COR-L47 (cell line): Measurements from ENCODE around the gene EIF4E2.

Source experiments
- DNase-seq: peaks from one replicate; lab custom pipeline; 2025; lab: John Stamatoyannopoulos, UW

Gene EIF4E2, protein sequence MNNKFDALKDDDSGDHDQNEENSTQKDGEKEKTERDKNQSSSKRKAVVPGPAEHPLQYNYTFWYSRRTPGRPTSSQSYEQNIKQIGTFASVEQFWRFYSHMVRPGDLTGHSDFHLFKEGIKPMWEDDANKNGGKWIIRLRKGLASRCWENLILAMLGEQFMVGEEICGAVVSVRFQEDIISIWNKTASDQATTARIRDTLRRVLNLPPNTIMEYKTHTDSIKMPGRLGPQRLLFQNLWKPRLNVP

DNA sequence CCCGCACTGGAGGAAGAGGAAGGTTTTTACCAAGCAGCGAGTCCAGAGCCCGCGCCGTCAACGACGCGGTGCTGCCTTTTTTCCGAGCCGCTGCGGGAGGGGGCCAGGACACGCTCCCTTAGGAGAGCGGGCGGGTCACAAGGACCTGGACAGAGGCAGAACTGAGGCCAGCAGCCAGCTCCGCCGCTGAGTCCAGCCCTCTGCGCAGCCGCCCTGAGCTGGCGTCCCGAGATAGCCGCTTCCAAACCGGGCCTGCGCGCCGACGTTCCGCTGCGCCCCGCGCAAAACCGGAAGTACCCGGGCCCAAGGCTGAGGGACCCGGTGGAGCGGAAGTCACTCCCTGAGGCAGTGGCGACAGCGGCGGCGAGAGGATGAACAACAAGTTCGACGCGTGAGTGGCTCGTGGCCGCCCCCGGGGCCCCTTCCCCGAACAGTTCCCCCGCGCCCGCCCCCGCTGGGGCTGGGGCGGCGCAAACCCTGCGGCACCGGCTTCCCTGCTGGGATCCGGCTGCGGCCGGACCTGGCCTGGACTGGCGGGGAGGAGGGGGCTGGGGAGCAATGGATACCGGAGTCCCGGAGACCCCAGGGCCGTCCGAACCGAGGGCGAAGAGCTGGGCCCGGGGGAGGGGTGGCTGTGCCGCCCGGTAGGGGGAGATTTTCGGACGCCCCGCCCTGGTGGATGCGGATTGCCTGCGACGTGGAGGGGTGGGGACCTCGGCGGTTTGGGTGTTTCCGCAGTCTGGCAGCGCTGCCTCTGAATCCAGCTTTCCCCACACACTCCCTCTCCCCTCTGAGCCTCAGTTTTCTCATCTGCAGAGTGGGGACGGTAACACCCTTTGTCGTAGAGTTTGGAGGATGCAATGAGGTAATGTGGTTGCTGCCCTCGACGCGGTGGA is at the start of gene EIF4E2, which contains the start of gene TIGD1:
TSS of gene EIF4E2 (plus strand) at position 336 of the 896 bp plus-strand sequence. CDS start at position 372, 36 bp downstream.
TSS of gene TIGD1 (minus strand) at position 204 of the 896 bp plus-strand sequence. CDS start 675 bp downstream, outside the sequence.
- DNase-seq = peak; percentile 81

DNA sequence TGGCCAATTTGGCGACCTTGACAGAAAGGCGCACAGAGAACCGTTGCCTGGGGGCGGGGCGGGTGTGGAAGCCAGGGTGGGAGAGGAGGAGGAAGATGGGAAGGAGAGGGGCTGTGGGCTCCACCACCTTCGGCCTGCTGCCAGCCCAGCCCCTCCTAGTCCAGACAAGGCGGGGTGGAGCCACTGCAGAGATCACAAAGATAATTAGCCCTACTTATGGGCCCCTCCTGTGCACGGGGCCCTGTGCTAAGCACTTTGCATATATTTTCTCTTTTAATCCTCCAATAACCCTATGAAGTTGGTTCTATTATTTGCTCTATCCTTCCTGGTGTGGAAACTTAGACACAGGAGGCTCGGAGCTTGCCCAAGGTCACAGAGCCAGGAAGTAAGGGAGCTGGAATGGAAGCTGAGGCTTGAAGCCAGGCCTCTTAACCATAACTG is 49.1 kb upstream of the EIF4E2 start:
- no peak for DNase-seq

DNA sequence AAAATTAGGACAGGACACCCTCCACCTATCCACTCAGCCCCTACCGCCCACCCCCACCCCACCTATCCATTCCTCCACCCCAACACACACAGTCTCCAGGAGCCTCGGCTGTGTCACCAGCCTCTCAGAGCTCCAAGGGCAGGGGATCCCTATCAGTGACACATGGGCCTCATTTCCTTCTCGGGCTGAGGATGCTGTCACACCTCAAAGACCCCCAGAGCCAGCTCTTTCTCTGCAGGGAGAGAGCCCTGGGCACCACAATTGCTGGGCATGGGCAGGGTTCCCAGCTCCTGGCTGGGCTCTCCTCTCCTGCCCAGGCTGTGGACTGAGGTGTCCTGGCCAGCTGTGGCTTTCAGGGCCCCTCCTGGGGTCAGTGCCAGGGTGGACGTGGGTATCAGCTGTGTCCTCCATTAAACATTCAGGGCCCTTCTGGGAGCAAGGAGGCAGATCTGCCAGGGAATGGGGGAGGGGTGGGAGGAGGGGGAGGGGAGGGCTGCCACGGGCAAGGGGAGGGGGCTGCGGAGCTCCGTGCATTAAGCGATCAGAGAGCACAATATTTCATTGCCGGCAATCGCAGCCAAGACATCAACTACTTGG is 48.6 kb upstream of the EIF4E2 start:
- DNase-seq = no peak

DNA sequence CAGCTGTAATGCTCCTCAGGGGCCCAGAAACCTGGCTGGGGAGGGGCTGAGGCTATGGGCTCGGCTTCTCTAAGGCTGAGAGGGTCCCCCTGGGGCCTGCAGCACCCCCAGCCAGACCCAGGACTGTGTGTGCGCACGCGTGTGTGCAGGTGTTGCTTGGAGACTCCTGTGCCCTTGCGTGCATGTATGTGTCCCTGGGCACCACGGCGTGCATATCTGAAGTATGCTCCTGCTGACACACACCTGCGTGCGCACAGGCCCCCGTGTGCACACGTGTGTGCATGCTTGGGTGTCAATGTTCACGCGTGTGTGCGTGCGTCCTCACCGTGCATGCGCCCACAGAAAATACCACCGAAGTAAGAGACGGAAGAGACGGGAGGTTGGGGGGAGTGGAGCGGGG is 48.0 kb upstream of the EIF4E2 start:
- DNase-seq = no peak

DNA sequence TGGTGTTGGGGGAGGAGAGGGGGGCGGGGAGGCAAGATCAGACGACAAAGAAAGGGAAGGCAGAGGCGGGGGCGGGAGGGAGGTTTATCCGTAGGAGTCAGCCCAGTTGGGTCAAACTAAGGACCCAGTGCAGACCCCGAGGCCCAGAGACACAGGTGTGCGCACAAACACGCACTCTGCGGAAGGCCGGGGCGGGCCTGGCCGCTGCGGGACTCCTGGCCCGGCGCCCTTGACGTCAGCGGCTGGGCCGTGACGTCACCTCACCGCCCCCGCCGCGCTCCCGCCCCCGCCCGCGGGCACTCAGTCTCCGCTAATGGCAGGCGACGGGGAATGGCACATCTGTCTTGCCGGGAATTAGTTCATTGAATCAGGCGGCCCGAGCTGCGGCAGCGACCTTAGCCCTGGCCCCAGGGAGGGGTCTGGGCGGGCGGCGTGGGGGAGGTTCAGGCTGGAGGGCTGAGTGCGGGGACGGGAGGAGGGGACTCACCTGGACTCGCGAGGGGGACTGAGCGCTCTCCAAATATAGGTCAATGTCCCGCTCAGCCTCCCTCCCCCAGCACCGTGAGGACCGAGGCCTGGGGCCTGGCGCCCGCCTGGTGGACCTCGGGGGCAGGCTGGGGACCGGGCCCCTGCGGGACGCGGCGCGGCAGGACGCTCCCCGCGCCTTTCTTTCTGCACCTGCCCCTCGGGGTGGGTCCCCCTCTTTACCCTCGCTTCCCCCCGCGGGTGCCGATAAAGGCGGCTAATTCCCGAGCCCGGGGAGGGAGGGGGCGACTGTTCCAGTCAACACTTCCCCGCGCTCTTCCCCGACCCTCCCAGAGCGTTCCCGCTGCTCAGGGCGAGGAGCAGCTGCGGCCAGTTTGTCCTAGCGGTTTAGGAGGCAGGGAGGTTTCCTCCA is 47.3 kb upstream of the EIF4E2 start:
- no peak for DNase-seq

DNA sequence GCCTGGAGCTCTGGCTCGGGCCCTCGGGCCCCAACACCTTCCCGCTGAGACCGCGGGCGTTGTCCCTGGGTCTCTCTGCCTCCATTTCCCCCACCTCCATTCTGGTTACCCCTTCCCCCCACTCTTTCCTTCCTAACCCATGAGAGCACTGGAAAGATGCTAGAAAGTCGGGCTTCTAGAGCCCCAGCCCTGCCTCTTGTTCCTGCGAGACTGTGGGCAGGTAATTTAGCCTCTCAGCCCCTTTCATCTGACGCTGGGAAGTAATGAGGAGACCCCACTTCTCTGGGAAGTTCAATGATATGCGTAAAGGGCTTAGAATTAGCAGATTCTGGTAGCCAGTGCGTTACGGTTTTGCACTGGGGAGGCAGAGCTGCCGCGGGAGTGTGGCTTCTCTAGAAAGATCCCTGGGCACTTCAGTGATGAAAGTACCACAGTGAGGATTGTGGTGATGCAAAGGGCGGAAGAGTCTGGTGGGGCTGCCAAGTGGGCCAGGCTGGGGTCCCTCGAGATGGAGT is 46.6 kb upstream of the EIF4E2 start:
- no peak for DNase-seq

DNA sequence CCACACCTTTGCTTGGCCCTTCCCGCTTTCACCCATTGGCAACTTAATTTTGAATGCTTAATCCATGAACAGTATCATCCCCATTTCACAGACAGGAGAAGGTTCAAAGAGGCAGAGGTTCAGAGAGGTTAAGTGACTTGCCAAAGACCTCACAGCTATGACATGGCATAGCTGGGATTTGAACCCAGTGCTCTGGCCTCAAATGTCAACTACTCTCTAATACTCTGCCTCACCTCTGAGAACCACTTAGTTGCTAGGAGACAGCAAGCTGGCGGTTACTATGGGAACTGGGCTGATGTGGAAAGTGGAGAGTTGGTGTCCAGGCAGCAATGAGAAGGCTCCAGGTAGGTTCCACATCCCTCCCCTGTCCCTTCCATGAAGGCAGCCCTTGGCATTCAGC is 46.1 kb upstream of the EIF4E2 start:
- no peak for DNase-seq

DNA sequence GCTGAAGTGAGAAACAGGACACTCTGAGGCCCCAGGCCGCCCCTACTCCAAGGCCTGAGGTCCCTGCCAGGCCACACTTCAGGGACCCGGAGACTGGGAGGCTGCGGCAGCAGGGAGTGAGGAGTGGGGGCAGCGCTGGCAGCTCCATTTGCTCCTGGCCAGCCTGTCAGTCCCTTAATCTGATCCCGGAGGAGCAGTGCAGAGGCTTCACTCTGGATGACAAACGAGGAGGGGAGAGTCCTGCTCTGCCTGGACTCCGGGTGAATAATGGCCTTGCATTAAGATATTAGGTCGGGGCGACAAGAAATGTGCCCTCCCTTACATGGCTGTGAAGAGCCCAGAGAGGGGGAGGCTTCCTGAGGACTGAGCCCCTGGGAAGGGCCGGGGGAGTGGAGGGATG is 44.6 kb upstream of the EIF4E2 start:
- DNase-seq = no peak

DNA sequence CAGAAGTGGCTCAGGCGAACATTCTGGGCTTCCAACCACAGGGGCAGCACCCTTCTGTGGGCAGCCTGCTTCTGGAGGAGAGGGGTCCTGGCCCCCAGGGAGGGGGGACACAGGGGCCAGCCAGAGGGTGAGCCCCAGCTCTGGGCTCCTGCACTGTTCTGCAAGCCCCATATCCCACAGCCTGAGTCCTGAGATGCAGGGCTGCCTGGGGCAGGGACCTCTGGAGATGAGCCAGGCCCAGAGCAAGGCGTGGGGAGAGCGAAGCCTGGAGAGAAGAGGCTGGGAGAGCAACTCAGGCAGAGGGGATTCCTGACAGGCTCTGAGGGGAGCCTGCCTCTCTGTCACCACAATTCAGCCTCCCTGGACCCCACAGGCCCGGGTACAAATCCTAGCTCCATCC is 43.8 kb upstream of the EIF4E2 start:
- no peak for DNase-seq

DNA sequence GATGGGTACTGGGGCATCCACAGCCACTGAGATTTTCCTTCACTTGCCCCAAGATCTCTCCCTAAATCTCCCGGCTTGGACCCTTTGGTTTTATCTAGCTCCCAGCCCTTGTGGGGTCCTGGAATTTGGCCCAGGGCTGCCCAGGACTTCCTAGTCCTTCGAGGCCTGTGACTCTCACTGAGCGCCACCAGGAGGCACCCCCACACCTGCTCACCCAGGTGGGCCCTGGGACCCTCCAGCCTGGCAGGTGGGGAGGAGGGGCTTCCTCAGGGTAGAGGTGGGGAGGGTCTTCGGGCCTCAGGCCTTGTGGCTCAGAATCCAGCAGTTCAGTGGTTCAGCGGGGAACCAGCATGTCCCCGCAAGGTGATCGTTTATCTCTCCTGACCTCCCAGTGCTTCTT is 42.2 kb upstream of the EIF4E2 start:
- DNase-seq = no peak

DNA sequence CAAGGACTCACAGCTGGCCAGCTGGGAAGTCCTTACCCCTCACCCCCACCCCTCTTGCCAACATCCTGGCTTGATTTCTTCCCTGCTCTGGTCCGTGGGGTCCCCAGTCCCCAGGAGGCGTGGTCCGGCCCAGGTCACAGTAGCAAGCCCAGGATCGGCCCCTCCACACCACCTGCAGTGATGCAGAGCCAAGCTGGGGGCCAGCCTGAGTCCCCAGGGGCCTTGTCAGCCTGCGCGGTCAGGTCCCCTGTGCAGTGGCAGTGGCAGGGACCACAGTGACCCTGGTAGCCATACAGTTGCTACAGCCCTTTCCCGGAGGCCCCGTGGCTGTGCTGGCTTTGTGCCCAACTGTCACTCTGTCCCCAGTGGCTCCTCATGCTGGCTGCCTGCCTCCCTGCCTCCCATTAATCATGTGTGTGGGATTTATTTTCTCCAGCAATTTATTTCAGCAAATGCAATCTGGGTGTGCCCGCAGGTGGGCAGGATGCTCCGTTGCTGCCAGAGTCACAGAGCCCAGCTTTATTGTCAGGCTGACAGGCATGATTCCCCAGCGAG is 39.1 kb upstream of the EIF4E2 start:
- peak; percentile 54 for DNase-seq

DNA sequence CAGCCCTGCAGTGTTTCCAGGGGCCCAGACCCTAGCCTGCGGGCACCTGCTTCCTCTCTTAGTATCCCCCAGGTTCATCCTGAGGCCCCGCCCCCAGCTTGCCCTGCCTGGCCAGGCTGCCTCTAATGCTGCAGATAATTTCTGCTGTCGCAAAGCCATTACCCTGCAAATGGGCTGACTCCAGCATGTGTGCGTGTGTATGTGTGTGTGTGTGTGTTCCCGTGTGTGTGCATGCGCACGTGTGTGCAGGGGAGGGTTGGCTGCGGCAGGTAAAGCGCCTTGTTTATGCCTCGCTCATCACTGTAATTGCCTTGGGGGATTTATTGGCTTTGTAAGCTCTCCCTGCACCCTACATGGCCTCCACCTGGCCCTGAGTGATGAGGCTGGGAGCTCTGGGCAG is 37.9 kb upstream of the EIF4E2 start:
- no peak for DNase-seq

DNA sequence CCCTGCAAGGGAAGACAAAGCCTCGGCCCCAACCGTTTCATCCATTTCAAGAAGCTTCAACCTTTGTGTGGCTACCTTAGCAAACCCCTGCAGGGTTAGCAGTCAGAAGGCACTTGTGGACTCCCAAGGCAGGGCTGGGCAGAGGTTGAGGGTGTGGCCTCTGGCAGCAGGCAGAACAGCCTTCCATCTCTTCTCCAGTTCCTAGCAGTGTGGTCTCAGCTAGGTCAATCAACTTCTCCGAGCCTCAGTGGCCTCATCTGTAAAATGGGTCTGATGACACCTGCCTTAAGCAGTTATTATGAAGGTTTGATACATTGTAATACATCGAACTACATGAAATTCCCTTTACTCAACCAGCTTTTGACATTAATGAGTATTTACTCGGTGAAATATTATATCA is 37.1 kb upstream of the EIF4E2 start:
- no peak for DNase-seq

DNA sequence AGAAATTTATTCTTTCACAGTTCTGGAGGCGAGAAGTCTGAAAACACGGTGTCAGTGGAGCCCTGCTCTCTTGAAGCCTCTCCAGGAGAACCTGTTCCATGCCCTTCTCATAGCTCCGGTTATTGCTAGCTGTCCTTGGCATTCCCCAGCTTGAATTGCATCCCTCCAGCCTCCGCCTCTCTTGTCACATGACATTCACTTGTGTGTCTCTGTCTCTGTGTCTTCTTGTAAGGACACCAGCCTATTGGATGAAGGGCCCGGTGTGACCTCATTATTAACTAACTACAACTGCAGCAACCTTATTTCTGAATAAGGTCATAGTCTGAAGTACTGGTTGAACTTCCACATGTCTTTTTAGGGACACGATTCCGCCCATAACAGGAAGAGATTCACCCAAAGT is 34.9 kb upstream of the EIF4E2 start:
- DNase-seq = no peak

DNA sequence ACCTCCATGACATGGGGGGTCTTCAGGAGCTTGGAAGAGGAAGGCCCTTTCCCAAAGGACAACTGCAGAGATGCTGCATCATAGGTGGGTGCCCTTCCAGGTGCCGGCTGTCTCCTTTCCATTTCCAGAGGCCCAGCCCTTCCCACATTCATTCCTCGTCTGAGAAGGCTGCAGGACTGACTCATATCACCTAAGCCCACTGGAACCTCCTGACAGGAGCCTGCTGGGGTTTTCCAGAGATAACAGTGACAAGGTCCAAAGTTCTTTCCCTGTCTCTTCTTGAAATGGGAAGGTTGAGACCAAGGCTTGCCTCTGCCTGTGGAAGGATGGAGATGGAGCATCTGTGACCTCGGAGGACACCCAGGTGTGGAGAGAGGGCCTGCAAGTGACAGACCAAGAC is 33.9 kb upstream of the EIF4E2 start:
- DNase-seq = no peak

DNA sequence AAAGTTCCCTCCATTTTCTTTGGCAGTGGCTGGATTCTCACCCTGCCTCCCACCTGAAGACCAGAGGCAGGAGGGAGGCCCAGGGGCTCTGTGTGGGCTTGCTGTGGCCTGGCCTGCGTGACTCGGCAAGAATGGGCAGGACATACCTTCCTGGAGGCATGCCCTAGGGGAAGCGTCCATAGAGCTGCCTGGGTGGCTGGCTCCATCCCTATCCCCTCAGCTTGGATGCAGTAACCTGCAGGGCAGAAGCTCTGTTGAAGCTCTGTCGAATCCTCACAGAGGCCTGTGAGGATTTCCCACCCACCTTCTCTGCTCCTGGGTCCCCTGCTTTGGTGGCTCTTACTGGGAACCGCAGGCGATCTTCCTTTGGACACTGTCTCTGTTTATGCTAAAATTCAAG is 31.6 kb upstream of the EIF4E2 start:
- no peak for DNase-seq

DNA sequence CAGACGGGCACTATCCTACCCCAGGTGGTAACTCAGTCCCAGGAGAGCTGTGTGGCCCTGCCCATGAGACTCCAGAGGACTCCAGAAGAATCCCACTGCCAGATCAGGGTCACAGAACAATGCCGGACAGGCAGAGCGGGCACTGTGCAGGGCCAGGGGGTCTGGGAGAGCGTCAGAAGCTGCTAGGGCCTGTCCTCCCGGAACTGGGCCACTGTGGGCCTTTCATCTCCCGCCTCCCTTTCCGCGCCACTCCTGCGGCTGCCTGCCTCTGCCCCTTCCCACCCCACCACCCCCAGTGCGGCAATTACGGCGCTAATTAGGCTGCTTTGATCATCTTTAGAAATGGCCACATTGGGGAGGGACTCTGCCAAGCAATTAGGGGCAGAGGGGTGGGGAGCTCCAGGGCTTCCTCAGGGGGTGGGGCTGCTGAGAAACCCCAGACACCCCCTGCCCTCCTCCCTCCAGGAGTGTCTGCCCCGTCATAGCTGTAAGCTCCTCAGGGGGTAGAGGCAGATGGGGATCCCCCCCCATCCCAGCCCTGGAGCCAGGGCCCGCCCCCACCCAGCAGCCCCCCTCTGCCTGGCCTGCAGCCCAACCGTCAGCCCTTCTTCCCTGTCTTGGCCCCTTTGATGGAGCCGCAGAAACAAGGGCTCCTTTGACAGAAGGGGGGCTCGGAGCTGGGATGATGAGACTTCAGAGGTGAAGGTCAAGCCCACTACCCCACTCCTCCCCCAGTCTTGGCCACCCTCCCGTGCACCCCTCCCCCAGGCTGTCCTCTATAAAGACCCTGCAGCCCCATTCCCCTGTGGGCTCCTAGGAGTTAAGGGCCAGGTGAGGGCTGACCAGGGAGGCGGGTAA is 30.7 kb upstream of the EIF4E2 start, which contains the start of gene PRSS56:
TSS of gene PRSS56 (plus strand) at position 808 of the 858 bp plus-strand sequence. CDS start 211 bp downstream, outside the sequence.
- peak; percentile 57 for DNase-seq

DNA sequence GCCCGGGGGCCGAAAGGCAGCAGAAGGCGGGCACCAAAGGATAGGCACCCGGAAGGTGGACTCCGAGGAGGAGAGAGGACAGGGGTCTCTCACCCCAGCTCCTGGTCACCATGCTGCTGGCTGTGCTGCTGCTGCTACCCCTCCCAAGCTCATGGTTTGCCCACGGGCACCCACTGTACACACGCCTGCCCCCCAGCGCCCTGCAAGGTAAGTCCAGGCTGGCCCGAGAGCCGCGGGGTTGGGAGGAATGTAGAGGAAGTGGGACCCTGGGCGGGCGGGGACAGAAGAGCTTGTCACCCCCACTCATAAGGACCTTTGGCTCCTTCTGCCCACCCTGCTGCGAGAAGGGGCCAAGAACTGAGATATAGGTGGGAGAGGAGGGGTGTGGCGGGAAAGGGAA is 30.0 kb upstream of the EIF4E2 start:
- DNase-seq = no peak

DNA sequence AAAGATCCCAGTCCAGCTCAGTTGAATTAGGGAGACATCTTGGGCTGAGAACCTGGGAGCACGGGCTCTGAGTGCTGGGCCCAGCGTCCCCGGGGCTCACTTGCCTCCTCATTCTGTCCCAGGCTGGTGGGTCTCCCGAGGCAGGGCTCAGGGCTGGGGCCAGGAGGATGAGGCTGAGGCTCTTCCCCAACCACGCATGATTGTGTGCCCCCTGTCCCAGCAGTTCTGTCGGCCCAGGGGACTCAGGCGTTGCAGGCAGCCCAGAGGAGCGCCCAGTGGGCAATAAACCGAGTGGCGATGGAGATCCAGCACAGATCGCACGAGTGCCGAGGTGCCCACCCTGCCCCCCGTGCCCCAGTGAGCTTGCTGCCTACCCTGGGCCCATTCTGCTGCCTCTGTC is 29.4 kb upstream of the EIF4E2 start:
- DNase-seq = no peak

DNA sequence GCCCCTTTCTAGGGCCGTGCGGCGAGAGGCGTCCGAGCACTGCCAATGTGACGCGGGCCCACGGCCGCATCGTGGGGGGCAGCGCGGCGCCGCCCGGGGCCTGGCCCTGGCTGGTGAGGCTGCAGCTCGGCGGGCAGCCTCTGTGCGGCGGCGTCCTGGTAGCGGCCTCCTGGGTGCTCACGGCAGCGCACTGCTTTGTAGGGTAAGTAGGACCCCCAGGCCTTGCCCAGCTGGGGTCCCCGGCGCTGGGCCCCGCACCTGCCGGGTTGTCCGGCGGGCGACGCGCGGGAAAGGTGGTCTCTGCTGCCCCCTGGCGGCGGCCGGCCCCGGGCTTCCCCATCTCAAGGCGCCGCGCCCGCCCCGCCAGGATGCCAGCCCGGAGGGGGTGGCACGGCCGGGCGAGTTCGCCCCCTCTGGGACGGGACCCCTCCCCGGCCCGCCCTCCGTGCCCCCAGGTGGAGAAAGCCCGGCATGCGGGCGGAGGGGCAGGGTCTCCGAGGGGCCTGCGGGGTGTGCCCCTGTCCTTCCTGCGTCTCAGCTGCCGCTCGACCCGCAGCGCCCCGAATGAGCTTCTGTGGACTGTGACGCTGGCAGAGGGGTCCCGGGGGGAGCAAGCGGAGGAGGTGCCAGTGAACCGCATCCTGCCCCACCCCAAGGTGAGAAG is 28.4 kb upstream of the EIF4E2 start:
- no peak for DNase-seq
